ENCODE data around the gene NACC2. TPM values are rescaled to one million over a fixed set of nuclear protein-coding genes. Genes with fewer than 3 reads are reported as not detected.

Gene NACC2
- total and polyA plus RNA-seq, 2 donors (not counting 1 experiment from before 2014, with no cell fraction given) = 12.3 to 18.2 TPM

DNA sequence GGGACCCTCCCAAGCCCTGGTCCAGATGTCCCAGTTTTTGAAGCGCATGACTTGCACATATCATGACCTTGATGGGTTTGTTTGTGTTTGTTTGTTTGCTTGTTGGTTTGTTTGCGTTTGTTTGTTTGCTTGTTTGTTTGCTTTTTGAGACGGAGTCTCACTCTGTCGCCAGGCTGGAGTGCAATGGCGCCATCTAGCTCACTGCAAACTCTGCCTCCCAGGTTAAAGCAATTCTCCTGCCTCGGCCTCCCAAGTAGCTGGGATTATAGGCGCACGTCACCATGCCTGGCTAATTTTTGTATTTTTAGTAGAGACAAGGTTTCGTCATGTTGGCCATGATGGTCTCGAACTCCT is 120.9 kb downstream of the NACC2 start:
- no peak overlapping the region for H3K4me3 ChIP-seq (replicated peaks in 1 of 4; ENCODE audit: control extremely low read depth in 1 of 4, insufficient read depth in 1 of 4, low read depth in 3 of 4, low read length in 4 of 4)
- no peaks in the 10 kb centered on the region for H3K79me2 ChIP-seq (ENCODE audit: control insufficient read depth, insufficient read depth, low read length)
- no peak overlapping the region for H3K4me2 ChIP-seq (ENCODE audit: extremely low read depth, insufficient read depth, low read length)
- H3K36me3 ChIP-seq (ENCODE audit: control insufficient read depth, insufficient read depth, low read length) = no peaks in the 10 kb centered on the region
- no peak overlapping the region for H2AFZ ChIP-seq (ENCODE audit: low read length)
- TF ChIP-seq, protein P1, sequence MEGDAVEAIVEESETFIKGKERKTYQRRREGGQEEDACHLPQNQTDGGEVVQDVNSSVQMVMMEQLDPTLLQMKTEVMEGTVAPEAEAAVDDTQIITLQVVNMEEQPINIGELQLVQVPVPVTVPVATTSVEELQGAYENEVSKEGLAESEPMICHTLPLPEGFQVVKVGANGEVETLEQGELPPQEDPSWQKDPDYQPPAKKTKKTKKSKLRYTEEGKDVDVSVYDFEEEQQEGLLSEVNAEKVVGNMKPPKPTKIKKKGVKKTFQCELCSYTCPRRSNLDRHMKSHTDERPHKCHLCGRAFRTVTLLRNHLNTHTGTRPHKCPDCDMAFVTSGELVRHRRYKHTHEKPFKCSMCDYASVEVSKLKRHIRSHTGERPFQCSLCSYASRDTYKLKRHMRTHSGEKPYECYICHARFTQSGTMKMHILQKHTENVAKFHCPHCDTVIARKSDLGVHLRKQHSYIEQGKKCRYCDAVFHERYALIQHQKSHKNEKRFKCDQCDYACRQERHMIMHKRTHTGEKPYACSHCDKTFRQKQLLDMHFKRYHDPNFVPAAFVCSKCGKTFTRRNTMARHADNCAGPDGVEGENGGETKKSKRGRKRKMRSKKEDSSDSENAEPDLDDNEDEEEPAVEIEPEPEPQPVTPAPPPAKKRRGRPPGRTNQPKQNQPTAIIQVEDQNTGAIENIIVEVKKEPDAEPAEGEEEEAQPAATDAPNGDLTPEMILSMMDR (conservative IDR thresholded peaks at IDR 0.05 in 1 of 2, IDR thresholded peaks at IDR 0.05 in 1 of 2; ENCODE audit: low read depth in 1 of 2, low read length in 2 of 2) = no peak
- TF ChIP-seq EZH2 (IDR thresholded peaks at IDR 0.05; ENCODE audit: low read length, missing control alignments) = no peak
- H3K9me3 ChIP-seq (ENCODE audit: control insufficient read depth, insufficient read depth, low read depth, low read length) = no peaks in the 10 kb centered on the region
- no peak overlapping the region for H3K9ac ChIP-seq (ENCODE audit: insufficient read depth, low read length)
- H4K20me1 ChIP-seq (ENCODE audit: control insufficient read depth, extremely low read depth, insufficient read depth, low read length) = no peaks in the 10 kb centered on the region
- no peak overlapping the region for H3K27ac ChIP-seq (ENCODE audit: insufficient read depth, low read length)
- no peak for DNase-seq (ENCODE audit: low read depth in 2 of 2)
- peaks cover 2% of the 10 kb centered on the region for H3K4me1 ChIP-seq (ENCODE audit: control insufficient read depth, extremely low read depth, insufficient read depth, low read length)
- H3K27me3 ChIP-seq (ENCODE audit: control insufficient read depth, insufficient read depth, low read length) = peaks cover 11% of the 10 kb centered on the region

DNA sequence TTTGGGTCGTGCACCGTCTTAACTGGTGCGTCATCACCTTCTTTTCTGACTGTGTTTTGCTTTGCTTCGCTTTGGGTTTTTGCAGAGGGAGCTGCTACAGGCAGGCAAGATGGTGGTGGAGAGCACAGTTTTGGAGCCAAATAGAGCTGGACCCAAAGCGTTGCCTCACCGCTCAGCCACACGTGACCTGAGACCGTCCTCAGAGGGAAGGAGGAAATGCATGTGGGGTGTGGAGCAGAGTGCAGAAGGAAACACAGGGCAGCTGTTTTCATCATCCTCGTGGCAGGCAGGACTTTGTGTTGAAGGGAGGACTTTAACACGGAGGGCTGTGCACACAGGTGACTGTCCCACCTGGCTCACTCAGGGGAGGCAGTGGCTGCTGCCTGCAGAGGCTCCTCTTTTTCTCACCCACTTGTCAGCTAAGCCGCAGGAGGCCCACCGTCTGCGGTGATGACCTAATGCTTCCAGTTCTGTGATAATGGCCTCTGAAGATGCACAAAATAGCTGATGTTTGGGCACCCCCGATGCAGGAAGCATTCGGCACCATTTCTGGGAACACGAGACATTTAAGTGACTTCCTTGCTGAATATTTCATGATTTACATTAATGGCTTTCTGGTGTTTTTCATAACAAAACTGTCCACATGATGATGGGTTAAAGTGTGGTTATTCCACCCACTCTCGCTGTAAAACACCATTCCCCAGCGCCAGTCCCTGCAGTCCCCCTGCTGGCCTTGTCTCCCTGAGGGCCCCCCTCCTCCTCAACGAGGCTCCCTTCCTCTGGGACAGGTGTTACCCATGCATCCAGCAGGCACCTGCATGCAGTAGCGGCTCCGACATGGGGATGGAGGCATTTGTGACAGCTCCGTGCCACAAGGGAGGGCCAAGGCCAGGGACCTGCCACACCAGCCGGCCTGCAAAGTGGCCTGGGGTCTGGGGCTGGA is 121.5 kb downstream of the NACC2 start:
- Histone ChIP-seq H3K4me2 (ENCODE audit: extremely low read depth, insufficient read depth, low read length) (no peak overlapping the region), H3K79me2 (ENCODE audit: control insufficient read depth, insufficient read depth, low read length) (no peaks in the 10 kb centered on the region), H3K27me3 (ENCODE audit: control insufficient read depth, insufficient read depth, low read length) (peaks cover 8% of the 10 kb centered on the region), H3K36me3 (ENCODE audit: control insufficient read depth, insufficient read depth, low read length) (no peaks in the 10 kb centered on the region), H3K9me3 (ENCODE audit: control insufficient read depth, insufficient read depth, low read depth, low read length) (no peaks in the 10 kb centered on the region), H3K9ac (ENCODE audit: insufficient read depth, low read length) (no peak overlapping the region), H3K4me1 (ENCODE audit: control insufficient read depth, extremely low read depth, insufficient read depth, low read length) (peaks cover 3% of the 10 kb centered on the region), H2AFZ (ENCODE audit: low read length) (no peak overlapping the region), H3K4me3 (replicated peaks in 1 of 4; ENCODE audit: control extremely low read depth in 1 of 4, insufficient read depth in 1 of 4, low read depth in 3 of 4, low read length in 4 of 4) (no peak overlapping the region), H4K20me1 (ENCODE audit: control insufficient read depth, extremely low read depth, insufficient read depth, low read length) (no peaks in the 10 kb centered on the region), H3K27ac (ENCODE audit: insufficient read depth, low read length) (no peak overlapping the region)
- DNase-seq (ENCODE audit: low read depth in 2 of 2) = peak in 1 of 2 donors; percentile 24
- TF ChIP-seq, protein P1 (conservative IDR thresholded peaks at IDR 0.05 in 1 of 2, IDR thresholded peaks at IDR 0.05 in 1 of 2; ENCODE audit: low read depth in 1 of 2, low read length in 2 of 2) = no peak
- no peak for TF ChIP-seq EZH2 (IDR thresholded peaks at IDR 0.05; ENCODE audit: low read length, missing control alignments)

DNA sequence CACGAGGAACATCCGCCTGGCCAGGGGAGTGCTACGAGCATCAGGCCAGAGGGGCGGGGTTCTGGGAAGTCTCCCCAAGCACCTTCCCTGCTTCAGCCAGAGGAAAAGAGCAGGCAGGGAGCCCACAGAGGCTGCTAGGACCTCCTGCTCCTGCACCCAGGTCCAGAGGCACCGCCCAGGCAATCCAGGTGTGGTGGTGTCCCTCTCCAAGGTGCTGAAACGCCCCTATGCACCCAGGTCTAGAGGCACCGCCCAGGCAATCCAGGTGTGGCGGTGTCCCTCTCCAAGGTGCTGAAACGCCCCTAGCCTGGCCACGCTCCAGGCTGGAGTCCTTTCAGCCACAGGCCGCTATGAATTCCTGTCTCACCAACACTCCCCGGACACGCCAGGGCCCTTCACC is 123.2 kb downstream of the NACC2 start:
- Histone ChIP-seq H3K4me3 (replicated peaks in 1 of 4; ENCODE audit: control extremely low read depth in 1 of 4, insufficient read depth in 1 of 4, low read depth in 3 of 4, low read length in 4 of 4) (no peak overlapping the region), H3K79me2 (ENCODE audit: control insufficient read depth, insufficient read depth, low read length) (no peaks in the 10 kb centered on the region), H3K4me1 (ENCODE audit: control insufficient read depth, extremely low read depth, insufficient read depth, low read length) (peaks cover 3% of the 10 kb centered on the region), H3K36me3 (ENCODE audit: control insufficient read depth, insufficient read depth, low read length) (no peaks in the 10 kb centered on the region), H3K27ac (ENCODE audit: insufficient read depth, low read length) (no peak overlapping the region), H3K9ac (ENCODE audit: insufficient read depth, low read length) (no peak overlapping the region), H2AFZ (ENCODE audit: low read length) (no peak overlapping the region), H3K9me3 (ENCODE audit: control insufficient read depth, insufficient read depth, low read depth, low read length) (no peaks in the 10 kb centered on the region), H3K27me3 (ENCODE audit: control insufficient read depth, insufficient read depth, low read length) (peaks cover 8% of the 10 kb centered on the region), H4K20me1 (ENCODE audit: control insufficient read depth, extremely low read depth, insufficient read depth, low read length) (no peaks in the 10 kb centered on the region), H3K4me2 (ENCODE audit: extremely low read depth, insufficient read depth, low read length) (no peak overlapping the region)
- TF ChIP-seq, protein P1 (conservative IDR thresholded peaks at IDR 0.05 in 1 of 2, IDR thresholded peaks at IDR 0.05 in 1 of 2; ENCODE audit: low read depth in 1 of 2, low read length in 2 of 2) = no peak
- no peak for TF ChIP-seq EZH2 (IDR thresholded peaks at IDR 0.05; ENCODE audit: low read length, missing control alignments)
- no peak for DNase-seq (ENCODE audit: low read depth in 2 of 2)

Measured in fibroblast of lung (primary cell).